Stimulated activated effector memory CD8-positive, alpha-beta T cell treated with anti-CD3 and anti-CD28 coated beads, Interleukin-12 subunit alpha, Interleukin-12 subunit beta, amount 100 ng/mL, for 72 hours (primary cell): Measurements from ENCODE around the gene TMEM106B.

Source experiments
- ATAC-seq: fragments of 150-1000 bp; cut with Tn5 transposase; 2 replicates; pipeline ENCODE4 v1.10.0; 2021
- DNase-seq, 2 donors: peaks; one replicate each; pipeline ENCODE4 v3.0.0; 2021 to 2022; ENCODE audit warnings: low spot score in 2 of 2
- H3K27ac Mint-ChIP-seq: one replicate; pipeline ENCODE4 v1.8.0; 2022; ENCODE audit warnings: mild to moderate bottlenecking, mixed read lengths
- H3K36me3 Mint-ChIP-seq: one replicate; pipeline ENCODE4 v1.8.0; 2022; ENCODE audit warnings: mild to moderate bottlenecking, mixed read lengths
- H3K4me1 Mint-ChIP-seq: one replicate; pipeline ENCODE4 v1.8.0; 2022; ENCODE audit warnings: mixed read lengths
- H3K4me3 Mint-ChIP-seq: one replicate; pipeline ENCODE4 v1.8.0; 2022; ENCODE audit warnings: mild to moderate bottlenecking, mixed read lengths
- H3K9me3 Mint-ChIP-seq: one replicate; pipeline ENCODE4 v1.8.0; 2022; ENCODE audit warnings: mixed read lengths

The TMEM106B gene

GRCh38 chr7:12249706-12250105, 38.6 kb downstream of the TMEM106B start:
- H3K4me1 Mint-ChIP-seq = no peaks in the 10 kb centered on the region
- H3K36me3 Mint-ChIP-seq = no peaks in the 10 kb centered on the region
- no peak for ATAC-seq
- H3K27ac Mint-ChIP-seq = no peak overlapping the region
- no peak for DNase-seq
- H3K4me3 Mint-ChIP-seq = no peak overlapping the region
- H3K9me3 Mint-ChIP-seq = peaks cover 14% of the 10 kb centered on the region

GRCh38 chr7:12250232-12250631, 39.1 kb downstream of the TMEM106B start:
- Mint-ChIP-seq H3K27ac (no peak overlapping the region), H3K4me3 (no peak overlapping the region), H3K4me1 (no peaks in the 10 kb centered on the region), H3K9me3 (peaks cover 14% of the 10 kb centered on the region), H3K36me3 (no peaks in the 10 kb centered on the region)
- ATAC-seq = no peak
- no peak for DNase-seq

- Mint-ChIP-seq H3K4me3 (no peak overlapping the region), H3K4me1 (peaks cover 8% of the 10 kb centered on the region), H3K36me3 (no peaks in the 10 kb centered on the region), H3K9me3 (peaks cover 14% of the 10 kb centered on the region), H3K27ac (no peak overlapping the region)
- DNase-seq (no peak), ATAC-seq (peak; percentile 51)
Observed at GRCh38 chr7:12256090-12256489, 45.0 kb downstream of the TMEM106B start.

DNA sequence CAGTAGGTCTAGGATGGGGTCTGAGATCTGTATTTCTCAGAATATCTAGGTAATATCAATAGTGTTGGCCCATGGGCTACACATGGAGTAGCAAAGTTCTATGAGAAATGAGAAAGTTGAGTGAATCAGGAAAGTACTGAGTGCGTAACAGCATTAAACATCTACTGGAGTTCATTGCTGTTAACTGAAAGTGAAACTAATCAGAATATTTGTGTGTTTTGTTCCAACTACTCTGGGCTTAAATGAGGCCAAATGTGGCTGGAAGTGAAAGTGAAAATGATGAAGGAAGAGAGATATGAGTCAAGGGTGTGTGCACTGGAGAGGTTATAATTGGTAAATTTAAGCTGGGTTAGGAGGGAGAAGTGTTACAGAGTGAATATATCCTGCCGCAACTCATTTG, 46.5 kb downstream of the TMEM106B start:
- H3K9me3 Mint-ChIP-seq = peaks cover 3% of the 10 kb centered on the region
- peaks cover 8% of the 10 kb centered on the region for H3K4me1 Mint-ChIP-seq
- ATAC-seq = peak; percentile 95
- no peak overlapping the region for H3K27ac Mint-ChIP-seq
- no peak overlapping the region for H3K4me3 Mint-ChIP-seq
- no peak for DNase-seq
- H3K36me3 Mint-ChIP-seq = no peaks in the 10 kb centered on the region

- no peaks in the 10 kb centered on the region for H3K9me3 Mint-ChIP-seq
- H3K36me3 Mint-ChIP-seq = no peaks in the 10 kb centered on the region
- H3K4me1 Mint-ChIP-seq = peaks cover 8% of the 10 kb centered on the region
- H3K27ac Mint-ChIP-seq = no peak overlapping the region
- H3K4me3 Mint-ChIP-seq = no peak overlapping the region
- no peak for ATAC-seq
- DNase-seq = no peak
Observed at GRCh38 chr7:12258074-12258473, 47.0 kb downstream of the TMEM106B start.

DNA sequence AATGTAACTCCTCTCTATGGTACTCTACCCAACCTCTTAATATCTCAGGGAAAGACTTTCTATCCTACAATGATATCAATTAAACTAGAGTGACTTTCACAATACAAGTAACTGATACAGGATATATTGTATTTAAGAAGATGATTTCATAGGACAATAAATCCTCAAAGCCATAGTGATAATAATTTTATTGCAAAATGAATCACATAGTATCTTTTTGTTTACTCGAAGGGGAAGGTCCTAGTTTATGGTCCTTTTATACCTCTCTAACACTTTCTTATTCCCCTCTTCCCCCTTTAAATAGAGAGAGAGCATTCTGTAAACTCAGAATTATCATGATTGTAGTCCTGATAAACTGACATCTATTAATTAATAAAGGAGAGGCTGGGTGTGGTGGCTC, 56.4 kb downstream of the TMEM106B start:
- Mint-ChIP-seq H3K27ac (no peak overlapping the region), H3K4me1 (no peaks in the 10 kb centered on the region), H3K4me3 (no peak overlapping the region), H3K36me3 (no peaks in the 10 kb centered on the region), H3K9me3 (no peaks in the 10 kb centered on the region)
- no peak for DNase-seq
- no peak for ATAC-seq

- ATAC-seq = no peak
- Mint-ChIP-seq H3K4me3 (no peak overlapping the region), H3K27ac (no peak overlapping the region)
Observed at GRCh38 chr7:12269100-12269895, 58.2 kb downstream of the TMEM106B start.

GRCh38 chr7:12281038-12281437, 69.9 kb downstream of the TMEM106B start:
- Mint-ChIP-seq H3K4me1 (no peaks in the 10 kb centered on the region), H3K27ac (no peak overlapping the region), H3K9me3 (peaks cover 7% of the 10 kb centered on the region), H3K36me3 (no peaks in the 10 kb centered on the region), H3K4me3 (no peak overlapping the region)
- DNase-seq = no peak
- ATAC-seq = no peak

More at GRCh38 chr7:12269100-12269895, 58.2 kb downstream of the TMEM106B start:
- Mint-ChIP-seq H3K4me1 (no peaks in the 10 kb centered on the region), H3K36me3 (no peaks in the 10 kb centered on the region), H3K9me3 (no peaks in the 10 kb centered on the region)
- DNase-seq = no peak

DNA sequence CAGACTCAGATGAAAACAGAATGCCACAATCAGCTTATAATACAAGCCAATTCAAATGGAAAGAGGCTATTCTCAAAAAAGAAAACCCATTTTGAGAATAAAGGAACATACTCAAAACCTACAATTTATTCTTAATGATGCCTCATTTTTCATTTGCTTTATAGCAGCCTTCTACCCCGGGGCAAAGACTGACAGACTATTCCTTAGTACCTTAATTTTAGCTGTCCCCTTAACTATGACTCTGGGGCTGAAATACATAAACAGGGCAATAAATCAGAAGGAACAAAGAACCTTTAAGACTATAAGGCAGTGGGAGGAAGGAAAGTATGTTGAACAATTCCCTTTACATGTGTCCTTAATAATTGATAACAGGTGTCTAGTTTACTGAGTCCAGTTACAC, 76.8 kb downstream of the TMEM106B start:
- H3K36me3 Mint-ChIP-seq = no peaks in the 10 kb centered on the region
- no peak overlapping the region for H3K27ac Mint-ChIP-seq
- ATAC-seq = no peak
- no peaks in the 10 kb centered on the region for H3K4me1 Mint-ChIP-seq
- no peak for DNase-seq
- no peak overlapping the region for H3K4me3 Mint-ChIP-seq
- H3K9me3 Mint-ChIP-seq = peaks cover 4% of the 10 kb centered on the region

- no peak overlapping the region for H3K27ac Mint-ChIP-seq
- no peaks in the 10 kb centered on the region for H3K36me3 Mint-ChIP-seq
- DNase-seq (no peak), ATAC-seq (no peak)
- peaks cover 4% of the 10 kb centered on the region for H3K9me3 Mint-ChIP-seq
- no peaks in the 10 kb centered on the region for H3K4me1 Mint-ChIP-seq
- no peak overlapping the region for H3K4me3 Mint-ChIP-seq
Observed at GRCh38 chr7:12289996-12290395, 78.9 kb downstream of the TMEM106B start.

- no peak for ATAC-seq
Observed at GRCh38 chr7:12290761-12291160, 79.7 kb downstream of the TMEM106B start.

DNA sequence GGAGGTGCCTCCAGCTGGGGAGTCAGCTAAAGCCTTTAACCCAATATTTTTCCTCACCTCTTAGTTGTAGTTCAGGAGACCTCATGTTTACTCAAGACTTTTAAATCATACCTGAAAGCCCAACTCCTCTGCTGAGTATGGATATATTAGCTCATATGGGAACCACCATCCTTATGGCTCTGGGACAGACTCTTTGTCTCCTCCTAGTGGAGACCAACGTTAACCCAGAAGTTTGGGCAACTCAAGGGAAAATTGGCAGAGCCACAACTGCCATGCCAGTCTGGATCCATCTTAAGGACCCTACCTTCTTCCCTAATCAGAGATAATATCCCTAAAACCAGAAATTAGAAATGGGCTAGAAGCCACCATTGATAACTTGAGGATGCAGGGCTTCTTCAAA, 80.8 kb downstream of the TMEM106B start:
- Mint-ChIP-seq H3K4me3 (no peak overlapping the region), H3K36me3 (no peaks in the 10 kb centered on the region), H3K4me1 (no peaks in the 10 kb centered on the region), H3K9me3 (peaks cover 4% of the 10 kb centered on the region), H3K27ac (no peak overlapping the region)
- no peak for DNase-seq
- ATAC-seq = peak; percentile 44

More at GRCh38 chr7:12290761-12291160, 79.7 kb downstream of the TMEM106B start:
- H3K27ac Mint-ChIP-seq = no peak overlapping the region
- no peak for DNase-seq
- H3K4me3 Mint-ChIP-seq = no peak overlapping the region
- no peaks in the 10 kb centered on the region for H3K4me1 Mint-ChIP-seq
- H3K9me3 Mint-ChIP-seq = peaks cover 4% of the 10 kb centered on the region
- H3K36me3 Mint-ChIP-seq = no peaks in the 10 kb centered on the region
